GM12878 (cell line): ENCODE measurements around the gene LBR. TPM values are rescaled to one million over a fixed set of nuclear protein-coding genes. Genes with fewer than 3 reads are reported as not detected.

Source experiments
- ATAC-seq: fragments of 200-7000 bp; cut with Tn5 transposase; 3 replicates; pipeline ENCODE4 v1.9.1; 2020; ENCODE audit warnings: mild to moderate bottlenecking, moderate library complexity
- BruUV-seq: library from RNA; stranded (reverse); fragments of 400-500 nt; replicated peaks from 2 replicates; lab custom pipeline; 2021; lab: Mats Ljungman, UMichigan
- CTCF ChIA-PET: fragments of 300-600 bp; sonication (Branson Sonifier 250); formaldehyde crosslinking; extraction: SDS; loops from one replicate; lab custom pipeline; 2021; ENCODE audit warnings: inconsistent platforms; lab: Yijun Ruan, JAX
- POLR2A ChIA-PET: fragments of 350-600 bp; formaldehyde crosslinking; extraction: SDS; loops from one replicate; lab custom pipeline; 2021; ENCODE audit warnings: inconsistent platforms; lab: Charles Lee
- RAD21 ChIA-PET: fragments of 300-600 bp; sonication (Branson Sonifier 250); formaldehyde crosslinking; loops from one replicate; lab custom pipeline; 2023; ENCODE audit warnings: antibody characterized with exemption; ENCODE audit not compliant: unreplicated experiment; lab: Charles Lee
- SMC1A ChIA-PET: fragments of 300-600 bp; sonication (Branson Sonifier 250); formaldehyde crosslinking; loops from one replicate; lab custom pipeline; 2023; ENCODE audit not compliant: unreplicated experiment, uncharacterized antibody; lab: Charles Lee
- DNase-seq: peaks from one replicate; pipeline ENCODE4 v3.0.0-alpha.2; 2011; ENCODE audit warnings: low read depth, low spot score
- FAIRE-seq: peaks from 3 replicates; lab custom pipeline; 2011; peaks lifted over from hg19 to GRCh38; lab: Jason Lieb, UNC
- H2AFZ ChIP-seq: 2 replicates; pipeline ENCODE4 v1.6.0; 2011; ENCODE audit warnings: low read depth, low read length, control low read depth; ENCODE audit not compliant: control insufficient read depth
- H3K27ac ChIP-seq: 2 replicates; pipeline ENCODE4 v1.5.1; 2011; ENCODE audit warnings: control low read depth; ENCODE audit not compliant: control insufficient read depth, insufficient read depth
- H3K27me3 ChIP-seq, 2 experiments: replicated peaks in 1 of 2; 2 replicates each; pipeline versions ENCODE4 v1.6.0 to v1.6.1; 2011; ENCODE audit warnings: low read length in 1 of 2; ENCODE audit not compliant: control insufficient read depth in 2 of 2, insufficient read depth in 2 of 2
- H3K36me3 ChIP-seq, 2 experiments: 2 replicates each; pipeline ENCODE4 v1.5.1; 2011; ENCODE audit warnings: low read length in 1 of 2; ENCODE audit not compliant: control insufficient read depth in 2 of 2, insufficient read depth in 2 of 2
- H3K4me1 ChIP-seq: 2 replicates; pipeline ENCODE4 v1.6.1; 2011; ENCODE audit warnings: mild to moderate bottlenecking, low read length, moderate library complexity, mixed read lengths; ENCODE audit not compliant: control insufficient read depth, insufficient read depth
- H3K4me2 ChIP-seq: 2 replicates; pipeline ENCODE4 v1.6.0; 2011; ENCODE audit warnings: control low read depth; ENCODE audit not compliant: control insufficient read depth, insufficient read depth
- H3K4me3 ChIP-seq: fragments of 200-600 bp; sonication (generic); 2 replicates; pipeline ENCODE4 v1.5.1; 2016
- H3K79me2 ChIP-seq: 2 replicates; pipeline ENCODE4 v1.6.0; 2011; ENCODE audit warnings: low read length; ENCODE audit not compliant: control insufficient read depth, insufficient read depth
- H3K9ac ChIP-seq: 2 replicates; pipeline ENCODE4 v1.8.0; 2011; ENCODE audit warnings: low read length, control low read depth, mixed read lengths; ENCODE audit not compliant: control insufficient read depth, insufficient read depth
- H3K9me3 ChIP-seq: replicated peaks from 3 replicates; pipeline ENCODE4 v1.5.1; 2011; ENCODE audit warnings: mild to moderate bottlenecking, low read length; ENCODE audit not compliant: control insufficient read depth, insufficient read depth
- H4K20me1 ChIP-seq: 2 replicates; pipeline ENCODE4 v1.6.0; 2011; ENCODE audit not compliant: control insufficient read depth, insufficient read depth
- GABPA ChIP-seq: IDR thresholded peaks from 2 replicates; pipeline ENCODE4 v1.6.1; 2014; ENCODE audit warnings: antibody characterized with exemption, low read depth, mild to moderate bottlenecking, inconsistent platforms
- HDGF ChIP-seq: fragments of 450-650 bp; IDR thresholded peaks from 2 replicates; pipeline ENCODE4 v1.6.1; 2016; ENCODE audit warnings: antibody characterized with exemption
- MAX ChIP-seq: IDR thresholded peaks from 2 replicates; pipeline ENCODE4 v1.6.1; 2012; ENCODE audit warnings: low read depth, low read length, improper control_type of control experiment
- POLR2A ChIP-seq: IDR thresholded peaks from 2 replicates; pipeline ENCODE4 v1.6.1; 2011; ENCODE audit warnings: low read depth, mild to moderate bottlenecking, low read length
- RAD51 ChIP-seq: fragments of 450-650 bp; IDR thresholded peaks from 2 replicates; pipeline ENCODE4 v1.6.1; 2016; ENCODE audit warnings: moderate library complexity, mild to moderate bottlenecking, inconsistent platforms
- TCF12 ChIP-seq: IDR thresholded peaks from 2 replicates; pipeline ENCODE4 v1.6.1; 2011; ENCODE audit warnings: low read depth, mild to moderate bottlenecking, low read length
- WGBS: methylation state at CpG from one replicate; pipeline ENCODE4 v1.1.6; 2016; ENCODE audit warnings: low lambda C conversion rate; ENCODE audit not compliant: insufficient replicate concordance, insufficient coverage; ENCODE audit errors: missing lambda C conversion rate; 5-methylcytosine and 5-hydroxymethylcytosine counted together
- in situ Hi-C: fragments of 300-500 bp; cut with MboI; formaldehyde crosslinking; loops from 9 replicates; pipeline ENCODE4 v1.14.3; 2018; ENCODE audit warnings: mixed read lengths
- intact Hi-C: fragments of 100-400 bp; cut with micrococcal nuclease; formaldehyde crosslinking; loops from one replicate; pipeline ENCODE4 v1.14.2; 2022; ENCODE audit not compliant: unreplicated experiment
- polyA plus RNA-seq, 11 experiments: library from polyadenylated mRNA; depleted of rRNA in 4 of 11; unstranded in 6 of 11; stranded (reverse) in 5 of 11; fragments of >200 nt; fragmentation: Nextera tagmentation in 4 of 11; fragmentation: Illumina TruSeq in 1 of 11; extraction: Ambion mirVana in 4 of 11; extraction: Trizol in 1 of 11; gene quantifications; 1 replicate in 1 of 11; 2 replicates in 10 of 11; pipeline versions ENCODE4 v1.2.1 to v1.2.3, GENCODE V29; 2011 to 2016; ENCODE audit warnings: inconsistent platforms in 2 of 11, missing spikeins in 2 of 11, low read depth in 1 of 11
- total RNA-seq, 4 experiments: library from RNA; depleted of rRNA in 3 of 4; stranded (reverse); fragments of >200 nt in 3 of 4; fragmentation: Illumina TruSeq in 1 of 4; extraction: Trizol in 1 of 4; gene quantifications; 2 replicates each; pipeline versions ENCODE4 v1.2.1 to v1.2.3, GENCODE V29; 2013 to 2021

Gene LBR
- total and polyA plus RNA-seq, 10 of the 15 experiments (the other 5 are each of a cell fraction or from before 2014, with no cell fraction given): 81.8 to 178 (median 114) TPM

DNA sequence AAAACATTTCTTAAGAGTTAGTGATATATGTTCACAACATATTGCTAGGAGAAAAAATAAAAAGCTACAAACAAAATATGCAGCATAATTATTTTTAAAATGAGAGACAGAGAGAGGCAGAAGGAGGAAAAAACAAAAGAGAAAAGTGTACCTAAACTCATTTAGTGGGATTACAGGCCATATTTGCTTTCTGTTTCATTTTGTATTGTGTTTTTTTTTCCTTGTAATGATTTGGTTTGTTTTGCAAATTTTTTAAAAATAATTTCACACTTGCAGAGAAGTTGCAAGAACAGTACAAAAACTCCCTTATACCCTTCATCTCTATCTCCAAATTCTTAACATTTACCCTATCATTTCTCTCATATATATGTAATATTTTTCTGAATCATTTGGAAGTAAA lies 65.0 kb downstream of the LBR start:
- Histone ChIP-seq H3K27ac (no peak overlapping the region), H3K4me3 (no peak overlapping the region), H3K79me2 (no peaks in the 10 kb centered on the region), H3K9me3 (no peaks in the 10 kb centered on the region), H3K9ac (no peak overlapping the region), H3K4me2 (no peak overlapping the region), H3K4me1 (no peaks in the 10 kb centered on the region), H2AFZ (no peak overlapping the region), H3K36me3 (no peaks in the 10 kb centered on the region), H3K27me3 (0 out of 4 replicates have a peak, but pooled peaks cover 0 to 3% of the 10 kb centered on the region in 2 experiments), H4K20me1 (no peaks in the 10 kb centered on the region)
- RAD21 ChIA-PET: no interaction called here
- DNase-seq (no peak), FAIRE-seq (no peak), ATAC-seq (no peak)
- SMC1A ChIA-PET: interaction anchor here (1.1 kb wide), 1 partner anchor 9 kb away, joined by 3 read pairs; no protein-coding TSS in a partner anchor
- CTCF ChIA-PET: no interaction called here
- POLR2A ChIA-PET: no interaction called here
- intact Hi-C loops: no loop called here
- no TSS peak for BruUV-seq
- TF ChIP-seq HDGF: no peak
- TF ChIP-seq MAX: no peak
- no peak for TF ChIP-seq GABPA
- TF ChIP-seq POLR2A: no peak
- in situ Hi-C loops: no loop called here

DNA sequence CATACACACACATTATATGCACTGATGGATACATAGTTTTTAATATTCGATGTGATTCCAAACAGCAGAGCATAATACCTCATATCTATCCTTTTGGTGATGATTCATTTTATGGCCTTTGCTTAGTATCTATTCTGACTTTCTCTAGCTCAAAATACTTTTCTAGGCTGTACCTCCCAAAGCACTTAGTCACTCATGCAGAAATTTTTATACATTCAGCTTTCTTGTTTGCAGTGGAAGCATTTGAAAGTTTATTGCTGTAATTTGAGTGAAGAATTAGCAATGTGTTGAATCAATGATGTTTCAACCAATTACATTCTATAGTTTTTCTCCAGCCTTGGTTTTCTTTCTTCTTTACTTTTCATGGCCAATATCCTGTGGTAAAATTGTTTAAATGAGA lies 66.7 kb downstream of the LBR start:
- DNase-seq (no peak), FAIRE-seq (peak; percentile 31), ATAC-seq (no peak)
- Histone ChIP-seq H3K4me3 (no peak overlapping the region), H3K9ac (no peak overlapping the region), H4K20me1 (no peaks in the 10 kb centered on the region), H3K4me1 (no peaks in the 10 kb centered on the region), H3K27ac (no peak overlapping the region), H3K4me2 (no peak overlapping the region), H3K79me2 (no peaks in the 10 kb centered on the region), H3K36me3 (no peaks in the 10 kb centered on the region), H3K27me3 (0 out of 4 replicates have a peak, but pooled peaks cover 0 to 3% of the 10 kb centered on the region in 2 experiments), H2AFZ (no peak overlapping the region), H3K9me3 (no peaks in the 10 kb centered on the region)
- BruUV-seq: no TSS peak
- WGBS: 39% methylated on average over 1 of the region's 1 CpG
- in situ Hi-C loops (no loop called here), intact Hi-C loops (no loop called here)
- ChIA-PET SMC1A (no interaction called here), RAD21 (no interaction called here), POLR2A (interaction anchor here (1.2 kb wide), 1 partner anchor 64 kb away, joined by 3 read pairs; no protein-coding TSS in a partner anchor), CTCF (no interaction called here)
- no peak for TF ChIP-seq RAD51
- TF ChIP-seq TCF12: no peak
